Stimulated activated CD4-positive, alpha-beta T cell treated with anti-CD3 and anti-CD28 coated beads, Interleukin-4, amount 100 ng/mL, for 48 hours (primary cell): ENCODE data around the gene IFIT1B.
"Not testable (repeated sequence)": the region's sequence is repeated elsewhere in the genome, so short reads cannot be mapped to it uniquely, and the experiment has no call there.

ENCODE experiments used
- DNase-seq, 2 donors: peaks; one replicate each; pipeline ENCODE4 v3.0.0-alpha.2; 2020; ENCODE audit warnings: low read depth in 2 of 2

Gene IFIT1B

GRCh38 chr10:89382757-89383156 is 4.9 kb downstream of the IFIT1B start:
- no peak for DNase-seq

GRCh38 chr10:89384474-89385340 is 6.9 kb downstream of the IFIT1B start:
- DNase-seq: no peak

GRCh38 chr10:89388806-89389205 is 10.9 kb downstream of the IFIT1B start:
- DNase-seq: no peak

DNA sequence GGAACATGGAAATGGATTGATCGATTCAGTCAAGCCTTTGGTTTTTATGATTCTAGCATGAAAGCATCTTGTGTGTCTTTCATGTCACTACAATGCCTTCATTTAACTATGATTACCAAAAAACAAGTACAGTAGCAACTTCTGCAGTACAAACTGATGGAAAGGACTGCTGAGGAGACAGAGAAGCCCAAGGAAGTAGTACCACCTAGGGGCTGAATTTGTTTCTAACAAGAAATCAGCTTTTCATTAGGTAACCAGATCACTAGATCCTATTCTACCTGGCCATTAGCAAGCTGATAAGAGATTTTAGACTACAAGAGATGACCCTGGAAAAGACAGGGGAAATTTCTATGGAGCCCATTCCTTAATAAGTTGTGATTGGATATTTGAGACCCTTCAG is 11.4 kb downstream of the IFIT1B start:
- no peak for DNase-seq

- DNase-seq: no peak
These were observed 12.8 kb downstream of the IFIT1B start for GRCh38 chr10:89390476-89391225.

GRCh38 chr10:89391226-89391576 is 13.3 kb downstream of the IFIT1B start:
- not testable (repeated sequence) for DNase-seq

GRCh38 chr10:89391907-89392756 is 14.3 kb downstream of the IFIT1B start, which contains the start of gene IFIT1:
IFIT1 (plus strand) TSS chr10:89392623; CDS start chr10:89392713, 90 bp downstream.
- DNase-seq: no peak

DNA sequence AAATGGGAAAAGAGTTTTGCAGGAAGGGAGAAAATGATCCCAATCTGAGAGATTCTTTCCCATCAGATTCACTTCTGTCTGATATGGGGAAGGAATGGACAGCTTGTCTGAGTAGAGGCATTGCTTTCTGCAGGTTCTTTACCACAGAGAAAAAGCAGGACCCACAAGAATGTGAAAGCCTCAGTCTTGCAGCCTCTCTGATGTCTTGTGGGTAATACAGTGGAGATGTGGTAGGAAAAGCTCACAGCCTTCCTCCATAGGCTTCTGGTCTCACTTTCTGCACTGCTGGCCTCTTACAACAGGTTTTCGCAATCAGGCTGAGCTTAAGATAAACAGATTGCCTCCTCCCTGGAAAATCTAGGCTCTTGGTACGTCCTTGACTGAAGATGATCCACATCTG is 15.1 kb downstream of the IFIT1B start:
- no peak for DNase-seq

DNA sequence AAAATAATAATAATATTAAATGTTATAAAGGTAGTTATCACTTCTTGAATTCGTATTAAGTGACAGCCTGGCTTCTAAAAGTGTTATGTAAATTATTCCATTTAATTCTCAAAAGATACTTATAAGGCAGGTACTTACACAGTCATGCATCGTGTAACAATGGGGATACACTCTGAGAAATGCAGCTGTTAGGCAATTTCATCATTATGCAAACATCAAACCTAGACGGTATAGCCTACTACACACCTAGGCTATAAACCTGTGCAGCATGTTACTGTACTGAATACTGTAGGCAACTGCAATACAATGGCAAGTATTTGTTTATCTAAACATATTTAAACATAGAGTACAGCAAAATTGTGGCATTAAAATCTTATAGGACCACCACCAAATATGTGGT is 16.0 kb downstream of the IFIT1B start:
- DNase-seq: no peak

DNA sequence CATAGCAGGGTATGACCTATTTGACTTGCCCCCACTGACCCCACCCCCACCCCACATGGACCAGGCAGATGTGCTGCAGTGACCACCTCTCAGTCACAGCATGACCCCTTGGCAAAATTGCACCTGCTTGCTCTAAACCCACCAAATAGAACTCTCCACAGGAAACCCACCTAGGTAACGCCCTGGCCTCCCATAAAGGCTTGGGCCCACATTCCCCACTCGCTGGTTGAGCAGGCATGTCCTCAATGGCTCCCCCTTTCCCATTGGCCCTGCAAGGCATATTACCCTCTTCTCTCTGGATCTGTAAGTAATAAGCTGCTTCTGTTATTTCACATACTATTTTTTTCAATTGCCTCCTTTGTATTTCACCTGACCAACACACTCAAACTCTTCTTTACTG is 17.3 kb downstream of the IFIT1B start:
- DNase-seq: no peak

DNA sequence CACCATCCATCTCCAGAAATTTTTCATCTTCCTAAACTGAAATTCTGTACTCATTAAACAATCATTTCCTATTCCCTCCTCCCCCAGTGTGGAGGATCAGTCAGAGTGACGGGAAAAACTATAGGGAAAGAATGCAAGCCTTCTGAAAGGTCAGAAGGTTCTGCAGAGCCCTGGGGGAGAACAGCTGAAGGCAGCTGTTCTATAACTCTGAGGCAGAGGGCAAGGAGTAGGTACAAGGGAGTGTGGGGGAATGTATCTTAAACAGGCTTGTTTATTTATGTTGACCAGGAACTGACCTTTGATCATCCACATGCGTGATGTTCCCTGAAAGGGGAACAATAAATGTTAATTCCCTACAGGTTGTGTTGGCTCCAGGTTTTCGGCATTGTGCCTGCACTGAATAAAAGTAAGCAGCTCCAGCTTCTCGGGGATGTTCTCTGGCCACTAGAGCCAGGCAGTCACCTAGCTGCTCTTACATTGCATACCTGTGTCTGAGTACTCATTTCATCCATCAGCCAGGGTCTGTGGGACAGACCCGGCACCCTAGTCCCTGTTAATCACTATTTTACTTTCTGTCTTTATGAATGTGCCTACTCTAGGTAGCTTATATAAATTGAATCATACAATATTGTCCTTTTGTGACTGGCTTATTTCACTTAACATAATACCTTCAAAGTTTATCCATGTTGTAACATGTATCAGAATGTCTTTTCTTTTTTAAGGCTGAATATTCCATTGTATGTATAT is 20.3 kb downstream of the IFIT1B start:
- no peak for DNase-seq

DNA sequence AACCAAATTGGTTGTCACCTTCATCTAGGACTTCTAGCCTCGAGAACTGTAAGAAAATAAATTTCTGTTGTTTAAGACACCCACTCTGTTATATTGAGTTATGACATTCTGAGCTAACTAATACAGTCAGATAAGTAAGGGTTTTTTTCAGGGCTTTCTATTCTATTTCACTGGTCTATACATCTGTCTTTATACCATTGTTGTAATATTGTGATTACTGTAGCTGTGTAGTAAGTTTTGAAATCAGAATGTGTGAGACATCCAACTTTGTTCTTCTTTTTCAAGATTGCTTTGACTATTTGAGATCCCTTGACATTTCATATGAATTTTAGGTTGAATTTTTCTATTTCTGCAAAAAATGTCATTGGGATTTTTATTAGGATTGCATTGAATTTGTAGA is 22.1 kb downstream of the IFIT1B start:
- DNase-seq: no peak

GRCh38 chr10:89403043-89403442 is 25.2 kb downstream of the IFIT1B start:
- no peak for DNase-seq

DNA sequence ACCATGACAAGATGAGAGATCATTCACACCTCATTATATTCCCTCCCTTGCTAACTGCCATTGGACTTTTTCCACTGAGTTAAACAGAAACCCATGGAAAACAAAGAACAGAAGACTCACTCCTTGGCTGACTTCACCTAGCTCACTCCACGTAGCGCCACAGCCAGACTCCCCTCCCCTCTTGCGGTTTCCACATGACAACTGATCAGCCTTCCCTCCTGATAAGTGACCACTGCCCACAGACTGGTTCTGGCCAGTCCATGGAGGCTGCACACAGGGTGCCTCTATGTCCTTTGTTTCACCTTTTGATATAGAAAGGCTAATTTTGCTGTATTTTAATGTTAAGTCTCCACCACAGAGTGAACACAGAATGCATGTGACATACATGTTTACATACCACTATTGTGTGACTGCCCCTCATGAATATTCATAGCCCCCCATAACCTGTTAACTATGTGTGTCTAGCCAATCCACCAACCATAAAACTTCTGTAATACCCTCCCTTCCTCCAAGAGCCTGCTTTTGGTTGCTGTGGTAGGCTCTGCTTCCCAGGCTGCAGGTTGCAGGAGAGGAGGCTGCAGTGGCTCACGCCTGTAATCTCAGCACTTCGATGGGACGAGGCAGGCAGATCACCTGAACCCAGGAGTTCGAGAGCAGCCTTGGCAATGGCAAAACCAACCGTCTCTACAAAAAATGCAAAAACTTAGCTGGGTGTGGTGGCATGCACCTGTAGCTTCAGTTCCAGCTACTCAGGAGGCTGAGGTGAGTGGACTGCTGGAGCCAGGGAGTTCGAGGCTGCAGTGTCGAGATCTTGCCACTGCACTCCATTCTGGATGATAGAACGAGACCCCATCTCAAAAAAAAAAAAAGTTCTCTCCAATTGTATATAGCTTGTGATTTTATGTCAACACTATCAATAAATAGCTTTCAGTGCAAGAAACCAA is 26.5 kb downstream of the IFIT1B start:
- no peak for DNase-seq

- not testable (repeated sequence) for DNase-seq
These were observed 28.3 kb downstream of the IFIT1B start for GRCh38 chr10:89406178-89406577.

GRCh38 chr10:89407792-89408191 is 29.9 kb downstream of the IFIT1B start:
- not testable (repeated sequence) for DNase-seq

DNA sequence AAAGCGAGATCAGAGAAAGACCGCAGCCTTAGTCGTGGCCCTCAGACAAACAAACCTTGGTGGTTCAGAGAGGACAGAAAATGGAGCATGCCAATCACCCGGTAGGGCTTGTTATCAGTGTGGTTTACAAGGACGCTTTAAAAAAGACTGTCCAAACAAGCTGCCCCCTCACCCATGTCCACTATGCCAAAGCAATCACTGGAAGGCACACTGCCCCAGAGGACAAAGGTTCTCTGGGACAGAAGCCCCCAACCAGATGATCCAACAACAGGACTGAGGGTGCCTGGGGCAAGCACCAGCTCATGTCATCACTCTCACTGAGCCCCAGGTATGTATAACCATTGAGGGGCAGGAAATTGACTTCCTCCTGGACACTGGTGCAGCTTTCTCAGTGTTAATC is 31.4 kb downstream of the IFIT1B start:
- DNase-seq: not testable (repeated sequence)

GRCh38 chr10:89410551-89410950 is 32.7 kb downstream of the IFIT1B start:
- not testable (repeated sequence) for DNase-seq

DNA sequence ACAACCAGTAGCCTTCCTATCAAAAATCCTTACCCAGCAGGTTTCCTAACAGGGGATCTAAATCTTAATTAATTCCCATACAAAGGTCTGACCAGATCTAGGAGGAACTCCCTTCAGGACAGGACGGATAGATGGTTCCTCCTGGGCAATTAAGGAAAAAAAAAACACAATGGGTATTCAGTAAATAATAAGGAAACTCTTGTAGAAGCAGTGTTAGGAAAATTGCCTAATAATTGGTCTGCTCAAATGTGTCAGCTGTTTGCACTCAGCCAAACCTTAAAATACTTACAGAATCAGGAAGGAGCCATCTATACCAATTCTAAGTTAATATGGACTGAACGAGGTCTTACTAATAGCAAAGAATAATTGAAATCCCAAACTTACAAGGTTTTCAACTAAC is 33.3 kb downstream of the IFIT1B start:
- DNase-seq: not testable (repeated sequence)

- DNase-seq: peak in 1 of 2 donors; percentile 9
These were observed 34.4 kb downstream of the IFIT1B start for GRCh38 chr10:89412276-89412675.
